HG03521 (cell line): Measurements from ENCODE around the gene LSM11.

Source experiments
- ATAC-seq: cut with Tn5 transposase; IDR thresholded peaks from one replicate; pipeline ENCODE4 v1.9.1; 2021; ENCODE audit warnings: mild to moderate bottlenecking, moderate library complexity; ENCODE audit not compliant: unreplicated experiment

The LSM11 gene

DNA sequence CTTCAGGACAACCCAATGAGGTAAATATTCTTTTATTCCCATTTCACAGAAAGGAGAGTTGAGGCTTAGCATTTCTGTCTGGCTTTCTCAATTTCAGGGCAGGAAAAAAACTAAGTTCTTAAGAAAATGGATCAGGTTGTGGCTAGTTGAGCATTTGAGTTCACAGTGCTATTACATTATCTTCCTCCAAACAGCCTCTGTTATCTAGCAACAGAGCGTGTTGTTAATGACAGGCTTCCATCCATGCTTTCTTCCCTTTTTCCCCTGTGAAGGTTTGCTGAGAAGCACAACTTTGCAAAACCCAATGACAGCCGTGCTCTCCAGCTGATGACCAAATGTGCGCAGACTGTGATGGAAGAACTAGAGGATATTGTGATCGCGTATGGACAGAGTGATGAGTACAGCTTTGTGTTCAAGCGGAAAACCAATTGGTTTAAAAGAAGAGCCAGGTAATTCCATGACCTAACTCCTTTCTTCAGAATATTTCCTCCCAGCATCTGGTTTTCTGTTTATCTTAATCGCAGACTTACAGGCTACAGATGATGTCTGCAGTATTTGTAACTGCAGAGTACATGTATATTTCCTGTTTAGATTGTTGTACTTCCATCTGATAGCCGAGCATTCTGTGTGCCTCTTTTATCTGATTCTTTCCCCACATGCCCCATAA lies 10.8 kb upstream of the LSM11 start:
- no peak for ATAC-seq

GRCh38 chr5:157734436-157734835 lies 9.1 kb upstream of the LSM11 start:
- no peak for ATAC-seq

GRCh38 chr5:157735991-157736390 lies 7.5 kb upstream of the LSM11 start:
- ATAC-seq: no peak

GRCh38 chr5:157739388-157740228 lies 3.9 kb upstream of the LSM11 start:
- no peak for ATAC-seq

GRCh38 chr5:157740229-157740610 lies 3.3 kb upstream of the LSM11 start:
- no peak for ATAC-seq

DNA sequence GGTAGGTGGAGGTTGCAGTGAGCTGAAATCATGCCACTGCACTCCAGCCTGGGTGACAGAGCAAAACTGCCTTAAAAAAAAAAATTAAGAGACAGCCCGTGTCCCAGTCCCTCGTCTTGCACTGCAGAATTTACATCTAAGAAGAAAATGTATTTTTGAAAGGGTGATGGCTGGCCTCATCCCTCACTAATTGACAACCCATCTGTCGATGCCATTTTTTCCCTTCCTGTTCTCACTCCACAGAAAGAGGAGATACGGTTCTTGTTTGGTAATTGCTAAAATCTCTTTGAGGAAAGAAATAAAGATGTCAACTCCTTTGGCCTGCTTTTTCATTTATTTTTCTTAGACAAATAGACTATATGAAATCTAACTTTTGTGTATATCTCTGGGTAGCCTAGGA lies 2.4 kb upstream of the LSM11 start:
- no peak for ATAC-seq

DNA sequence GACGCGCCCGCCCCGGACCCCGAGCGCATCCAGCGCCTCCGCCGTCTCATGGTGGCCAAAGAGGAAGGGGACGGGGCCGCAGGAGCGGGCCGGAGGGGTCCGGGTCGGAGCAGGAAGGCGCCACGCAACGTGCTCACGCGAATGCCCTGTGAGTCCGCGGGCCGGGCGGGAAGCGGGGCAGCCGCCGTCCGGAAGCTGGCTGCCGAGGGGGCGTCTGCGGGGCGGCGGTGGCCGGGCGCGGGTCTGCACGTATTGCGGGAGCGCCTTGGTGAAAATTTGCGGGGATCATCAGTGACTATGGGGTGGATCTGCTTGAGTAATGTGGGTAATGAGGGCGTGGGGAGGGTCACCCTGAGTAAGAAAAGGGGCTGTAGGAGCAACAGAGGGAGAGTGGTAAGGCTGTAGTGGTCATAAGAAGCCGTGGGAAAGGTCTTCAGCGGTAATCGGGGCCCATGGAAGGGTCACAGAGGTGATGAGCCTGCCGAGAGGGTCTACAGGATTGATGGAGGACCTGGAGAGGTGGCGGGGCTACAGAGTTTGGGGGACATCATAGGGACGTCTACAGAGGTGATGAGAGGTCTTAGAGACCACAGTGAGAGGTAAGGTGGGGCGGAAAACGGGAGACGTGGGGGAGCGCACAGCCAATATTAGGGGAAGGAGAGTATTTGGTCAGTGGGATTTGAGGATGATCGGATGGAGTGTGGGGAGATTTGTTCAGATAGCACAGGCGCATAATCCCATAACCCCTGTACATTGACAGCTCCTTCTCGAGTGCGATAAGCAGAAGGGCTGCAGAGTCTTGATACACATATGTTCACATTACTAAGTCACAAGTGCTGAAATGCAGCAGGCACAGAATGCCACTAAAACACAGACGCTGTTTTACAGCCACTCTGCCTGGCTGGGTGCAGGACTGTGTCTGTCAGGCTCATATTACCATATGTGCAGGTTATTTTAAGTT lies 819 bp downstream of the LSM11 start:
- ATAC-seq: peak; percentile 19

DNA sequence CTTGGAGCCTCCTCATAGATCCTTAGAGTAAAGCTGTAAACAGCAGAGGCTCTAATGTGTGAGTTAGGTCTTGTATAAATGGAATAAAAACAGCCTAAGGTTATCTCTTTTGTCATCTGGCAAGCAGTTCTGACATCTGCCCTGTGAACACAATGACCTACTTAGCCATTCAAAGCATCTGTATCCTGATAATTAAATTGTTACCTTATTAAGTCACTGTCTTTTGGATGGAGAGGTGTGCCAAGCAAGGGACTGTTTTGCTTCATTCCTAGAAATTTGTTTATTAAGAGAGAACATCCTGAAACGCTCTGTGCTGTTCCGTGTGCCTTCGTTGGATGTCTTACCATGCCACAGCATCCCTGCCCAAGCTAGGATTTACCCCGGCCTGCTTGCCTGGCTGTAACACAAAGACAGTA lies 1.5 kb downstream of the LSM11 start:
- ATAC-seq: no peak

- ATAC-seq: no peak
These were observed 3.7 kb downstream of the LSM11 start for GRCh38 chr5:157747173-157747740.

- no peak for ATAC-seq
These were observed 4.5 kb downstream of the LSM11 start for GRCh38 chr5:157747766-157748700.

DNA sequence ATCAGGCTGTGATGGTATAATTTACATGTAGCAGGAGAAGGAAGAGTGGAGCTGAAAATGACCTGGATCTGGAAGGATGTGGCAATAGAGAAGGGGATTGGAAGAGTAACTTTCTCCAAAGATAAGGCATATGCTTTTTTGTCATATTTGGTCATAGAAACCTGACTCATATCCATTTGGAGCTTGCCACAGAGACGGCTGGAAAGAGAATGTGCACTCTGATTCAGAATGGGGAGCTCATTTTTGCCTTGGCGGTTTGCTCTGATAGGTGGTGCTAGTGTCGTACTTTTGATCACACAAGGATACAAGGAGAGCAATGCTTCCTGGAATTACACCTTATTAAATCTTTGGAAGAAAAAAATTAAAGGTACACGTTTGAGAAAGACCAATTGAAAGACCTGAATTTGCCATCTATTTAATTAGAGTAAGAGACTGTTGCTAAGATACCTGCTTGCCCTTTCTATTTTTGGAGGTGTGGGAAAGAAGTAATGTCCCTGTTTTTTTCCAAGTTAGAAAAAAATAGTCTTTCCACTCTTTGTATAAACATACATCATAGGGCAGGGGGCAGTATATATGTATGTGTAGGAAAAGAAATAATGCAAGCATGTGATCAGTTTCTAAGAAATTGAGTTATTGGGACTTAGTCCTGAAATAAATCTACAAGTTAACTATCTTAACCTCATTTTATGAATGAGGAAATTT lies 5.4 kb downstream of the LSM11 start:
- ATAC-seq: no peak

- ATAC-seq: no peak
These were observed 5.9 kb downstream of the LSM11 start for GRCh38 chr5:157749462-157749799.

- ATAC-seq: no peak
These were observed 6.8 kb downstream of the LSM11 start for GRCh38 chr5:157750320-157750719.

- ATAC-seq: no peak
These were observed 12.6 kb downstream of the LSM11 start for GRCh38 chr5:157756122-157756521.

DNA sequence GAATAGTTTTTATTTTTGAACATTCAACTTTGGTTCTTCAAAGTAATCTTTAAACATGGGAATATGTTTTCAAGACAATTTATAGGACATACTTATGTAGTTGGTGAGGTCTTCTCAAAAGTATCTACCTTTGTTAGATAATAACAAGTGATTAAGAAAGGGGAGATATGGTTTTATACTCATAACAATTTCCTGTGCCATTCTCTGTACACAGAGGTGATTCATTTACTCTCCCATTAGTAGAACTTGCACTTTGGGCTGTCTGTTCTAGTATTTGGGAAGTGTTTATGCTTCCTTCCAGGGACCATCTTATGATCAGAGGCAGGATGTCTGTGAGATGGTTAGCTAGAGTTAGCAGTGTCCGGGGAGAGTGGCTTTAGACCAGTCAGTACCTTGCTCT lies 15.2 kb downstream of the LSM11 start:
- no peak for ATAC-seq

- no peak for ATAC-seq
These were observed 18.4 kb downstream of the LSM11 start for GRCh38 chr5:157761690-157762621.

GRCh38 chr5:157764531-157764930 lies 21.0 kb downstream of the LSM11 start:
- ATAC-seq: no peak

- ATAC-seq: no peak
These were observed 22.9 kb downstream of the LSM11 start for GRCh38 chr5:157766442-157766841.
